ENCODE results near the gene ARAP1.

ARAP1 gene

DNA sequence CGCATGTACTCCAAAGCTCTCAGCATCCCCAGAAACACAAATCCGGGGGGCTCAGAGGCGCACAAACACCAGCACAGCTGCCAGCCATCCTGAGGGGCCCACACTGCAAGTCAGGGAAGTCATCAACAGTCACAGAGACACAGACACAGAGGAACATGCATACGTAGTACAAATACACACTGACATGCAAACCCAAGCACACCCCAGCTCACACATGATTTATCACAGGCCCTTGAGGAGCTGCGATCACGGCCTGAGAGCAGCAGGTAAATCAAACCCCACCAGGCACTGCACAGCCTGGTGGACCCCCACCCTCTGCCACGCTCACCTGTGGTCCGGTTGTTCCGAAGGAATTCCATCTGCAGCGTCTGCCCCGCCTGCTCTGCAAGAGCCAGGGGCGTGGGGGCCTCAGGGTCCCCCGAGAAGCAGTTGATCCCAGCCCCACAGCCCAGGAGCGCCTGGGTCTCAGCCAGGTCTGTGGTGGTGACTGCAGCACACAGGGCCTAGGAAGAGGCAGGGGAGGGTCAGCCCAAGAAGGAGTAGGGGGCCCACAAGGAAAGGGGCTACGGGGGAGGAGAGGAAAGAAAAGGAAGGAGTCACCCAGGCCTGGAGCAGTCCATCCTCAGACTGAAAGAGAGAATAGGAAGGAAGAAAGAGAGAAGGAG, 49.5 kb downstream of the ARAP1 start:
- DNase-seq (ENCODE audit: low read depth) = no peak
- peak overlapping the region; percentile 36 for H3K4me3 ChIP-seq (ENCODE audit: control insufficient read depth, low read depth, low read length)
- TF ChIP-seq, protein P1, sequence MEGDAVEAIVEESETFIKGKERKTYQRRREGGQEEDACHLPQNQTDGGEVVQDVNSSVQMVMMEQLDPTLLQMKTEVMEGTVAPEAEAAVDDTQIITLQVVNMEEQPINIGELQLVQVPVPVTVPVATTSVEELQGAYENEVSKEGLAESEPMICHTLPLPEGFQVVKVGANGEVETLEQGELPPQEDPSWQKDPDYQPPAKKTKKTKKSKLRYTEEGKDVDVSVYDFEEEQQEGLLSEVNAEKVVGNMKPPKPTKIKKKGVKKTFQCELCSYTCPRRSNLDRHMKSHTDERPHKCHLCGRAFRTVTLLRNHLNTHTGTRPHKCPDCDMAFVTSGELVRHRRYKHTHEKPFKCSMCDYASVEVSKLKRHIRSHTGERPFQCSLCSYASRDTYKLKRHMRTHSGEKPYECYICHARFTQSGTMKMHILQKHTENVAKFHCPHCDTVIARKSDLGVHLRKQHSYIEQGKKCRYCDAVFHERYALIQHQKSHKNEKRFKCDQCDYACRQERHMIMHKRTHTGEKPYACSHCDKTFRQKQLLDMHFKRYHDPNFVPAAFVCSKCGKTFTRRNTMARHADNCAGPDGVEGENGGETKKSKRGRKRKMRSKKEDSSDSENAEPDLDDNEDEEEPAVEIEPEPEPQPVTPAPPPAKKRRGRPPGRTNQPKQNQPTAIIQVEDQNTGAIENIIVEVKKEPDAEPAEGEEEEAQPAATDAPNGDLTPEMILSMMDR (IDR thresholded peaks at IDR 0.05; ENCODE audit: control insufficient read depth, insufficient read depth, low read depth, low read length, missing control alignments) = no peak

GRCh38 chr11:72702096-72702495, 50.1 kb downstream of the ARAP1 start:
- TF ChIP-seq, protein P1 (IDR thresholded peaks at IDR 0.05; ENCODE audit: control insufficient read depth, insufficient read depth, low read depth, low read length, missing control alignments) = no peak

DNA sequence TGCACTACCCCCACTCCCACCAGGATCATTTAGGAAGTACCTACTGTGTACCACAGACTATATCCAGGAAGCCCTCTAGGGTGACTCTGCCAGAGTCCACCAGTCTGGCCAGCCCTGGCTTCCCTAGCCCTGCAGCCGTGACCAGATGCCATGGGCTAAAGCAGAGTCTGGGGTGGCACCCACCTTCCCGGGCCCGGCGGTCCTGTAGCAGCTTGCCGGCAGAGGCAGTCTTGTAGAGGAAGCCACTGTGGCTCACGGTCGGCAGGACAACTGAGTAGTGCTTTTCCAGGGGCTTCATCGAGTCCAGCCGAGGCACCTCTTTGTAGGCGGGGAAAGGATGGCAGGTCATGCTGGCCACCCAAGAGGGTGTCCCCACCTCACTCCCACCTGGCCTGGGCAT, 50.7 kb downstream of the ARAP1 start:
- TF ChIP-seq, protein P1 (IDR thresholded peaks at IDR 0.05; ENCODE audit: control insufficient read depth, insufficient read depth, low read depth, low read length, missing control alignments) = no peak
- H3K4me3 ChIP-seq (ENCODE audit: control insufficient read depth, low read depth, low read length) = no peak overlapping the region
- DNase-seq (ENCODE audit: low read depth) = no peak

More at GRCh38 chr11:72702096-72702495, 50.1 kb downstream of the ARAP1 start:
- peak overlapping the region; percentile 36; the same call in 1 of the 2 replicates for H3K4me3 ChIP-seq (ENCODE audit: control insufficient read depth, low read depth, low read length)
- DNase-seq (ENCODE audit: low read depth) = no peak

DNA sequence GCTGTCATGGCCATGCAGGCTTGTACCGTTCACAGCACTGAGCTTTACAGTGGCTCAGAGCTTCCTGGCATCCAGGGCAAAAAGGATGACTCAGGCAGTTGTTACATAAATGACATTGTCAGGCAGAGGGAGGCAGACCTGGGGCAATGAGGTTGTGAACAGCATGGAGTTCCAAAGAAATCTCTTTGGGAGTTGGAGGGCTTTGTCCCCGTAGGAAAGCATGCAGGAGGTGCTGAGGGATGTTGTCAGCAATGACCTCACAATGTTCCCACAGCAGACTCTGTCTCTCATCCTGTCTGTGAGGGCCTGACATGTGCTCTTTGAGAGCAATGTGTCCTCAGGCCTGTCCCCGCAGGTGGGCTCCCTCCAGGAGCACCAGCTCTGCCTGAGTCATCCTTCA, 52.1 kb downstream of the ARAP1 start:
- H3K4me3 ChIP-seq (ENCODE audit: control insufficient read depth, low read depth, low read length) = no peak overlapping the region
- no peak for DNase-seq (ENCODE audit: low read depth)
- TF ChIP-seq, protein P1 (IDR thresholded peaks at IDR 0.05; ENCODE audit: control insufficient read depth, insufficient read depth, low read depth, low read length, missing control alignments) = no peak

- TF ChIP-seq, protein P1 (IDR thresholded peaks at IDR 0.05; ENCODE audit: control insufficient read depth, insufficient read depth, low read depth, low read length, missing control alignments) = no peak
- no peak overlapping the region for H3K4me3 ChIP-seq (ENCODE audit: control insufficient read depth, low read depth, low read length)
- DNase-seq (ENCODE audit: low read depth) = no peak
Measured at GRCh38 chr11:72697814-72698213, 54.4 kb downstream of the ARAP1 start.

DNA sequence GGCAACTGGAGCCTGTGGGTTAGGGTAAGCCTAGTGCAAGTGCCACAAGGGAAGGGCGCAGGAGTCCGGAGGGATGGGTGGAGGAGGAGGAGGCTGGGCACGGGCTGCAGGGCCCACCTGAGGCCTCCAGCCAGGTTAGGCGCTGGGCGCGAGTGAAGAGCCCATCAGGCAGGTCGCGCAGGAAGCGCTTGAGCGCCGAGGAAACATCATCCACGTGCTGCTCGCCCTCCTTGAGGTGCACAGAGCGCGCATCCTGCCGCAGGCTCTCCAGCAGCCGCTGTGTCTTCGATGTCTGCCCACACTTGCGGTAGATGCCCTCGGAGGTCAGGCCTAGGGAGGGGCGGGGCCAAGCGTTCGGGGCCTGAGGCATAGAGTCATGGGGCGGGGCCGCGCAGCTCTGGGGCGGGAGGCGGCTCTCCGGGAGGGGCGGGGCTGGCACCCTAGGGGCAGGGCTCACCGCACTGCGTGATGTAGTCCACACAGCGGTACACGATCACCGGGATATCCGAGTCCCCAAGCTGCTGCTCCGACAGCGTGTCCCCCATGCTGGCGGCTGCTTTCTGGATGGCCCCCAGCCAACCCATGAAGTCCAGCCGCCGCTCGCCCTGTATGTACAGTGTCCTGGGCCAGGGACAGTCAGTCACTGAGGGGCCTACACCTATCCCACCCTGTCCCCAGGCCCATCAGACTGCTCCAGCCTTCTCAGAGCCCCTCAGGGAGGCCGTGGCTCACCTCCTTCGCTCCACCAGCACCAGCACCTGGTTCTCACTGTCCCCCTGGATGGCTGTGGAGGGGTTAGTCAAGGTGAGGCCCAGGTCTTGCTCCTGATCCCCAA, 55.1 kb downstream of the ARAP1 start:
- H3K4me3 ChIP-seq (ENCODE audit: control insufficient read depth, low read depth, low read length) = no peak overlapping the region
- TF ChIP-seq, protein P1 (IDR thresholded peaks at IDR 0.05; ENCODE audit: control insufficient read depth, insufficient read depth, low read depth, low read length, missing control alignments) = no peak
- no peak for DNase-seq (ENCODE audit: low read depth)
